Embryonic facial prominence (tissue), 1 donor: ENCODE measurements around the gene ISM2.
"Not testable (repeated sequence)": the region's sequence is repeated elsewhere in the genome, so short reads cannot be mapped to it uniquely, and the experiment has no call there.

Source experiments
- DNase-seq: peaks from one replicate; pipeline ENCODE4 v3.0.0-alpha.2; 2016; ENCODE audit errors: extremely low spot score

ISM2 gene

GRCh38 chr14:77498120-77498979 is at the start of gene ISM2:
Gene ISM2 (minus strand): TSS chr14:77498816. CDS start chr14:77498793, 23 bp downstream.
- no peak for DNase-seq

GRCh38 chr14:77547512-77548180 is 49.0 kb upstream of the ISM2 start:
- DNase-seq: no peak

- not testable (repeated sequence) for DNase-seq
Measured at GRCh38 chr14:77545171-77545570, 46.6 kb upstream of the ISM2 start.

- no peak for DNase-seq
Measured at GRCh38 chr14:77544571-77544970, 46.0 kb upstream of the ISM2 start.

- no peak for DNase-seq
Measured at GRCh38 chr14:77543637-77544334, 45.2 kb upstream of the ISM2 start.

- DNase-seq: no peak
Measured at GRCh38 chr14:77543240-77543551, 44.6 kb upstream of the ISM2 start.

- DNase-seq: no peak
Measured at GRCh38 chr14:77542421-77543239, 44.0 kb upstream of the ISM2 start.

- DNase-seq: no peak
Measured at GRCh38 chr14:77541905-77542304, 43.3 kb upstream of the ISM2 start.

- not testable (repeated sequence) for DNase-seq
Measured at GRCh38 chr14:77536951-77537350, 38.3 kb upstream of the ISM2 start.

GRCh38 chr14:77531071-77531470 is 32.5 kb upstream of the ISM2 start:
- no peak for DNase-seq

- DNase-seq: no peak
Measured at GRCh38 chr14:77529963-77530362, 31.3 kb upstream of the ISM2 start.

- no peak for DNase-seq
Measured at GRCh38 chr14:77529213-77529612, 30.6 kb upstream of the ISM2 start.

- DNase-seq: not testable (repeated sequence)
Measured at GRCh38 chr14:77528701-77529100, 30.1 kb upstream of the ISM2 start.

- DNase-seq: no peak
Measured at GRCh38 chr14:77526266-77526665, 27.6 kb upstream of the ISM2 start.

- no peak for DNase-seq
Measured at GRCh38 chr14:77524536-77524935, 25.9 kb upstream of the ISM2 start.

GRCh38 chr14:77523109-77523508 is 24.5 kb upstream of the ISM2 start:
- DNase-seq: no peak

GRCh38 chr14:77520555-77520954 is 21.9 kb upstream of the ISM2 start:
- no peak for DNase-seq

- no peak for DNase-seq
Measured at GRCh38 chr14:77516126-77516525, 17.5 kb upstream of the ISM2 start.

GRCh38 chr14:77511486-77512162 is 13.0 kb upstream of the ISM2 start:
- DNase-seq: no peak

GRCh38 chr14:77509366-77509765 is 10.8 kb upstream of the ISM2 start:
- DNase-seq: no peak

- DNase-seq: no peak
Measured at GRCh38 chr14:77508876-77509275, 10.3 kb upstream of the ISM2 start.
